Endodermal cell (in vitro differentiated cells): ENCODE data around the gene ABCC6. TPM values are rescaled to one million over a fixed set of nuclear protein-coding genes. Genes with fewer than 3 reads are reported as not detected.

Experiments
- DNase-seq: peaks from one replicate; pipeline ENCODE4 v3.0.0-alpha.2; 2017
- H3K27ac ChIP-seq: 2 replicates; pipeline ENCODE4 v1.5.1; 2013; ENCODE audit warnings: mild to moderate bottlenecking, low read depth, low read length, moderate library complexity
- H3K27me3 ChIP-seq: 2 replicates; pipeline ENCODE4 v1.6.1; 2013; ENCODE audit warnings: mild to moderate bottlenecking, low read length, moderate library complexity; ENCODE audit not compliant: insufficient read depth, control insufficient read depth, poor library complexity, severe bottlenecking
- H3K36me3 ChIP-seq: 2 replicates; pipeline ENCODE4 v1.7.0; 2013; ENCODE audit warnings: mild to moderate bottlenecking, low read length, moderate library complexity; ENCODE audit not compliant: control insufficient read depth, insufficient read depth
- H3K4me1 ChIP-seq: one replicate; pipeline ENCODE4 v1.7.0; 2013; ENCODE audit warnings: low read length; ENCODE audit not compliant: control insufficient read depth, insufficient read depth
- H3K4me3 ChIP-seq: 2 replicates; pipeline ENCODE4 v1.5.1; 2013; ENCODE audit warnings: mild to moderate bottlenecking, low read length, moderate library complexity
- H3K9ac ChIP-seq: 2 replicates; pipeline ENCODE4 v1.6.1; 2013; ENCODE audit warnings: mild to moderate bottlenecking, low read length, moderate library complexity; ENCODE audit not compliant: poor library complexity, severe bottlenecking; ENCODE audit errors: extremely low read depth
- H3K9me3 ChIP-seq: 2 replicates; pipeline ENCODE4 v1.6.1; 2013; ENCODE audit warnings: mild to moderate bottlenecking, low read length, moderate library complexity; ENCODE audit not compliant: control insufficient read depth
- H3K27ac Mint-ChIP-seq: 2 replicates; pipeline ENCODE4 v1.8.0; 2020; ENCODE audit warnings: mixed read lengths
- H3K27me3 Mint-ChIP-seq: 2 replicates; pipeline ENCODE4 v1.8.0; 2021; ENCODE audit warnings: mild to moderate bottlenecking, mixed read lengths; ENCODE audit not compliant: insufficient read depth
- H3K36me3 Mint-ChIP-seq: 2 replicates; pipeline ENCODE4 v1.8.0; 2020; ENCODE audit warnings: low read depth, mixed read lengths
- H3K4me1 Mint-ChIP-seq: 2 replicates; pipeline ENCODE4 v1.8.0; 2020; ENCODE audit warnings: mixed read lengths
- H3K4me3 Mint-ChIP-seq: 2 replicates; pipeline ENCODE4 v1.8.0; 2020; ENCODE audit warnings: mild to moderate bottlenecking, moderate library complexity, mixed read lengths
- H3K9me3 Mint-ChIP-seq: 2 replicates; pipeline ENCODE4 v1.8.0; 2020; ENCODE audit warnings: mild to moderate bottlenecking, mixed read lengths
- WGBS, 2 experiments: methylation state at CpG; one replicate each; pipeline versions ENCODE4 v1.1.5 to v1.1.7; 2013; ENCODE audit warnings: missing lambda C conversion rate in 2 of 2, mixed read lengths in 1 of 2; ENCODE audit not compliant: insufficient coverage in 1 of 2, insufficient read length in 1 of 2; 5-methylcytosine and 5-hydroxymethylcytosine counted together
- total RNA-seq, 2 donors: library from RNA; stranded (reverse); fragmentation: NEBNext Ultra II Directional in 1 of 2; extraction: Animal tissue kit (Norgen Biotek cat#: 25700) in 1 of 2; gene quantifications; 2 replicates in 1 of 2; 3 replicates in 1 of 2; pipeline ENCODE4 v1.2.1, GENCODE V29; 2021
- TF ChIP-seq, protein P1 (sequence below): fragments of 200-600 bp; sonication (generic); conservative IDR thresholded peaks from 2 replicates; pipeline ENCODE4 v1.5.0; 2021; ENCODE audit warnings: antibody characterized with exemption, mild to moderate bottlenecking

The ABCC6 gene
- total RNA-seq, 2 donors from 2014 or later = 6.5 to 7.8 TPM

DNA sequence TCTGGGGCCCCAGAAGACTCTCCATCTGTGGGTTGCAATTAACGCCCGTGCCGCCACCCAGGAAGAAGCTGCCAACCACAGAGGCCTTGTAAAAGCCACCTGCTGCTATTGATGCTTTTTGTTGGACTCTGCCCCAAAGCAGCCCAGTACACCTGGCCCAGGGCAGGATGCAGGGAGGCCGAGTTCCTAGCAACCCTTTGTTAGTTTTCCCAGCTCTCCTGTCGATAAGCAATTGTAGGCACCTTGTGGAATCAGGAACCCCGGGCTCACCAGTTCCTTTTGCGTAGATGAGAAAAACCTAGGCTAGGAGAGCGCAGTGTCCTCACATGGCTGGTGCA, 103.3 kb downstream of the ABCC6 start:
- Histone ChIP-seq H3K9ac (no peak overlapping the region), H3K4me1 (no peaks in the 10 kb centered on the region), H3K4me3 (no peak overlapping the region), H3K9me3 (peaks cover 21% of the 10 kb centered on the region), H3K27ac (no peak overlapping the region), H3K27me3 (no peaks in the 10 kb centered on the region), H3K36me3 (peaks cover 40% of the 10 kb centered on the region)
- no peaks in the 10 kb centered on the region for H3K4me1 Mint-ChIP-seq
- WGBS, 2 experiments = 85 to 89% methylated on average over 5 to 8 of the region's 8 CpGs
- DNase-seq = no peak
- peaks cover 77% of the 10 kb centered on the region for H3K36me3 Mint-ChIP-seq
- no peak overlapping the region for H3K27ac Mint-ChIP-seq
- TF ChIP-seq, protein P1, sequence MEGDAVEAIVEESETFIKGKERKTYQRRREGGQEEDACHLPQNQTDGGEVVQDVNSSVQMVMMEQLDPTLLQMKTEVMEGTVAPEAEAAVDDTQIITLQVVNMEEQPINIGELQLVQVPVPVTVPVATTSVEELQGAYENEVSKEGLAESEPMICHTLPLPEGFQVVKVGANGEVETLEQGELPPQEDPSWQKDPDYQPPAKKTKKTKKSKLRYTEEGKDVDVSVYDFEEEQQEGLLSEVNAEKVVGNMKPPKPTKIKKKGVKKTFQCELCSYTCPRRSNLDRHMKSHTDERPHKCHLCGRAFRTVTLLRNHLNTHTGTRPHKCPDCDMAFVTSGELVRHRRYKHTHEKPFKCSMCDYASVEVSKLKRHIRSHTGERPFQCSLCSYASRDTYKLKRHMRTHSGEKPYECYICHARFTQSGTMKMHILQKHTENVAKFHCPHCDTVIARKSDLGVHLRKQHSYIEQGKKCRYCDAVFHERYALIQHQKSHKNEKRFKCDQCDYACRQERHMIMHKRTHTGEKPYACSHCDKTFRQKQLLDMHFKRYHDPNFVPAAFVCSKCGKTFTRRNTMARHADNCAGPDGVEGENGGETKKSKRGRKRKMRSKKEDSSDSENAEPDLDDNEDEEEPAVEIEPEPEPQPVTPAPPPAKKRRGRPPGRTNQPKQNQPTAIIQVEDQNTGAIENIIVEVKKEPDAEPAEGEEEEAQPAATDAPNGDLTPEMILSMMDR = no peak
- peaks cover 11% of the 10 kb centered on the region for H3K9me3 Mint-ChIP-seq
- H3K4me3 Mint-ChIP-seq = no peak overlapping the region
- H3K27me3 Mint-ChIP-seq = no peaks in the 10 kb centered on the region

DNA sequence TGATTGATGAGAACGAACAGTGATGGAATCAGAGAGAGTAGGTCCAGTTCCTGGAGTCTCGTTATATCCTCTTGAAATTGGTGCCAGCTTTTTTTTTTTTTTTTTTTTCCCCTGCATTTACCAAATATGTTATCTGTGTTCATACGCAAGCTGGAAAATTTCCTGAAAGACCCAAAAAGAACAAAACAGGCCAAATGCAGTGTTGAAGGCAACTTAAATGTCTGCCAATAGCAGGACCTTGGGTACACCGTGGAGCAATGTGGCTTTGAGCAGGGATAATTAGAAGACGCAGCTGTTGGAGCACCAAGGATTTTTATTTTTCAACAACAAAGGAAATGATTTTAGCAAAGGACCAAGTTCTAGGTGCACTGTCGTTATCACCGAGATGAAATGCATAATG, 105.0 kb downstream of the ABCC6 start:
- Mint-ChIP-seq H3K9me3 (no peaks in the 10 kb centered on the region), H3K27ac (no peak overlapping the region), H3K4me1 (no peaks in the 10 kb centered on the region), H3K36me3 (peaks cover 72% of the 10 kb centered on the region), H3K27me3 (no peaks in the 10 kb centered on the region), H3K4me3 (no peak overlapping the region)
- peaks cover 34% of the 10 kb centered on the region for H3K36me3 ChIP-seq
- TF ChIP-seq, protein P1 = no peak
- no peak overlapping the region for H3K9ac ChIP-seq
- H3K27me3 ChIP-seq = no peaks in the 10 kb centered on the region
- H3K27ac ChIP-seq = no peak overlapping the region
- H3K4me1 ChIP-seq = no peaks in the 10 kb centered on the region
- 92 to 97% methylated on average over 7 of the region's 7 CpGs for WGBS, 2 experiments
- peaks cover 13% of the 10 kb centered on the region for H3K9me3 ChIP-seq
- no peak for DNase-seq
- no peak overlapping the region for H3K4me3 ChIP-seq

DNA sequence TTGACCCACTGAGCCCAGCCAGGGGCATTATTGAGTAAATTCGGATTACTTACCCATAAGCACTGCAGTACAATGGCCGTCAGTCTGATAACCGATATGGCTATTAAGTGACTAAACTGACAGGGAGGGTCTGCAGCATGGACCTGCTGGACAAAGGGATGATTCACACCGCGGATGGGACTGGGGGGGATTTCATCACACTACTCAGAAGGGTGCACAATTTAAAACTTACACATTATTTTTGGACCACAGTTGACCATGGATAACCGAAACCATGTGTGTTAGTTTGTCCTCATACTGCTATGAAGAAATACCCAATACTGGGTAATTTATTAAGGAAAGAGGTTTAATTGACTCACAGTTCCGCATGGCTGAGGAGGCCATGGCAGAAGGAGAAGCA, 106.5 kb downstream of the ABCC6 start:
- Mint-ChIP-seq H3K27ac (no peak overlapping the region), H3K4me3 (no peak overlapping the region), H3K36me3 (peaks cover 73% of the 10 kb centered on the region), H3K4me1 (no peaks in the 10 kb centered on the region), H3K9me3 (no peaks in the 10 kb centered on the region), H3K27me3 (no peaks in the 10 kb centered on the region)
- H3K4me1 ChIP-seq = no peaks in the 10 kb centered on the region
- H3K4me3 ChIP-seq = no peak overlapping the region
- TF ChIP-seq, protein P1 = no peak
- 97 to 100% methylated on average over 4 to 7 of the region's 7 CpGs for WGBS, 2 experiments
- H3K27ac ChIP-seq = no peak overlapping the region
- no peaks in the 10 kb centered on the region for H3K27me3 ChIP-seq
- H3K36me3 ChIP-seq = peaks cover 42% of the 10 kb centered on the region
- H3K9ac ChIP-seq = no peak overlapping the region
- H3K9me3 ChIP-seq = peaks cover 13% of the 10 kb centered on the region
- DNase-seq = no peak
